ENCODE data around the gene ARHGEF18. TPM values are rescaled to one million over a fixed set of nuclear protein-coding genes. Genes with fewer than 3 reads are reported as not detected.
A peak's percentile ranks its signal among the peaks of the same experiment; 100 is the strongest.

ARHGEF18 gene
- total RNA-seq, 1 experiment from 2014 or later: 38.3 TPM

- H2AFZ ChIP-seq (ENCODE audit: low read length): no peak overlapping the region
- H2BK12ac ChIP-seq (ENCODE audit: insufficient read length, low read depth, low read length): no peak overlapping the region
- Mint-ChIP-seq H3K4me3 (no peak overlapping the region), H3K4me1 (peaks cover 8 to 15% of the 10 kb centered on the region in 2 experiments), H3K27ac (no peak overlapping the region; a peak in 1 of 7 replicates), H3K9me3 (no peaks in the 10 kb centered on the region), H3K36me3 (ENCODE audit: insufficient read depth in 1 of 3, low read depth in 3 of 3) (no peaks in the 10 kb centered on the region; a peak in 1 of 7 replicates), H3K27me3 (ENCODE audit: low read depth) (no peaks in the 10 kb centered on the region; the same call in 1 of the 2 replicates)
- no peaks in the 10 kb centered on the region for H3K27me3 ChIP-seq (ENCODE audit: insufficient read depth, low read length)
- no peak overlapping the region for H4K5ac ChIP-seq (ENCODE audit: insufficient read length, low read depth, low read length)
- H3K23me2 ChIP-seq (ENCODE audit: insufficient read length, low read depth, low read length, poor library complexity, severe bottlenecking): no peaks in the 10 kb centered on the region
- no peak overlapping the region for H2BK15ac ChIP-seq (ENCODE audit: low read depth, low read length)
- H3K79me2 ChIP-seq (ENCODE audit: insufficient read depth, low read length): no peaks in the 10 kb centered on the region
- no peaks in the 10 kb centered on the region; the same call in 1 of the 2 replicates for H3K4me1 ChIP-seq (ENCODE audit: insufficient read depth, low read length)
- no peak overlapping the region for H4K91ac ChIP-seq (ENCODE audit: insufficient read length, low read depth, low read length)
- no peaks in the 10 kb centered on the region for H4K20me1 ChIP-seq (ENCODE audit: control insufficient read depth, insufficient read depth, insufficient read length)
- H3K4me2 ChIP-seq (ENCODE audit: insufficient read depth, insufficient read length, low read length): no peak overlapping the region
- no peak overlapping the region for H3K4ac ChIP-seq (ENCODE audit: low read depth, low read length)
- no peak overlapping the region for H3K27ac ChIP-seq (ENCODE audit: insufficient read length, low read depth, low read length)
- H3K14ac ChIP-seq (ENCODE audit: insufficient read depth, low read length): no peak overlapping the region
- H3K9ac ChIP-seq (ENCODE audit: extremely low read depth, insufficient read length, low read length): no peak overlapping the region
- no peaks in the 10 kb centered on the region for H3K79me1 ChIP-seq (ENCODE audit: insufficient read depth, low read depth, low read length, poor library complexity, severe bottlenecking)
- H3K23ac ChIP-seq (ENCODE audit: insufficient read length, low read depth, low read length): no peak overlapping the region
- no peak overlapping the region for H2BK5ac ChIP-seq (ENCODE audit: insufficient read length, low read length)
- no CpG with 5 or more reads among the region's 9 CpGs for WGBS (ENCODE audit: extremely low coverage, insufficient read length, low lambda C conversion rate)
- TF ChIP-seq, protein P1, sequence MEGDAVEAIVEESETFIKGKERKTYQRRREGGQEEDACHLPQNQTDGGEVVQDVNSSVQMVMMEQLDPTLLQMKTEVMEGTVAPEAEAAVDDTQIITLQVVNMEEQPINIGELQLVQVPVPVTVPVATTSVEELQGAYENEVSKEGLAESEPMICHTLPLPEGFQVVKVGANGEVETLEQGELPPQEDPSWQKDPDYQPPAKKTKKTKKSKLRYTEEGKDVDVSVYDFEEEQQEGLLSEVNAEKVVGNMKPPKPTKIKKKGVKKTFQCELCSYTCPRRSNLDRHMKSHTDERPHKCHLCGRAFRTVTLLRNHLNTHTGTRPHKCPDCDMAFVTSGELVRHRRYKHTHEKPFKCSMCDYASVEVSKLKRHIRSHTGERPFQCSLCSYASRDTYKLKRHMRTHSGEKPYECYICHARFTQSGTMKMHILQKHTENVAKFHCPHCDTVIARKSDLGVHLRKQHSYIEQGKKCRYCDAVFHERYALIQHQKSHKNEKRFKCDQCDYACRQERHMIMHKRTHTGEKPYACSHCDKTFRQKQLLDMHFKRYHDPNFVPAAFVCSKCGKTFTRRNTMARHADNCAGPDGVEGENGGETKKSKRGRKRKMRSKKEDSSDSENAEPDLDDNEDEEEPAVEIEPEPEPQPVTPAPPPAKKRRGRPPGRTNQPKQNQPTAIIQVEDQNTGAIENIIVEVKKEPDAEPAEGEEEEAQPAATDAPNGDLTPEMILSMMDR (conservative IDR thresholded peaks at IDR 0.05): 0 out of 3 replicates have a peak, but pooled peaks have one; percentile 28
- no peak overlapping the region for H3T11ph ChIP-seq (ENCODE audit: low read length)
- peak; percentile 40 for DNase-seq
- no peak overlapping the region for H2AK5ac ChIP-seq (ENCODE audit: insufficient read length, low read length)
- H2BK20ac ChIP-seq (ENCODE audit: low read depth, low read length, poor library complexity, severe bottlenecking): no peak overlapping the region
- H3K18ac ChIP-seq (ENCODE audit: insufficient read length, low read depth, low read length): no peak overlapping the region
- H2BK120ac ChIP-seq (ENCODE audit: low read depth, low read length, poor library complexity, severe bottlenecking): no peak overlapping the region
- H4K8ac ChIP-seq (replicated peaks; ENCODE audit: insufficient read length, low read depth, low read length): no peak overlapping the region
- no peak overlapping the region for H3K56ac ChIP-seq (ENCODE audit: insufficient read length, low read depth, low read length)
- no peaks in the 10 kb centered on the region for H3K9me3 ChIP-seq (ENCODE audit: control insufficient read depth, low read depth, low read length)
Observed at GRCh38 chr19:7386308-7386707, 37.6 kb downstream of the ARHGEF18 start.

All from H9 (cell line).